Frontal cortex (tissue), 4 donors: ENCODE data around the gene HMGCS2. TPM values are rescaled to one million over a fixed set of nuclear protein-coding genes. Genes with fewer than 3 reads are reported as not detected.

Source experiments
- DNase-seq, 2 donors: peaks; one replicate each; pipeline ENCODE4 v3.0.0; 2012; ENCODE audit warnings: low spot score in 2 of 2
- FAIRE-seq: peaks from 2 replicates; lab custom pipeline; 2012; peaks lifted over from hg19 to GRCh38; lab: Jason Lieb, UNC
- total RNA-seq: library from RNA; depleted of rRNA; stranded (reverse); fragments of >200 nt; gene quantifications from one replicate; pipeline ENCODE4 v1.2.3, GENCODE V29; 2014
- donor health status: control.
- donor health status: control.
- donor health status: control.

The HMGCS2 gene
- total RNA-seq, 1 donor from 2014 or later = not detected

- FAIRE-seq (no peak), DNase-seq (no peak)
Measured at GRCh38 chr1:119767486-119767885, 1.2 kb downstream of the HMGCS2 start.

- FAIRE-seq (no peak), DNase-seq (no peak)
Measured at GRCh38 chr1:119766374-119766794, 2.3 kb downstream of the HMGCS2 start.

GRCh38 chr1:119764220-119764619 is 4.5 kb downstream of the HMGCS2 start:
- FAIRE-seq = no peak
- no peak for DNase-seq

GRCh38 chr1:119762953-119763352 is 5.8 kb downstream of the HMGCS2 start:
- FAIRE-seq = no peak

GRCh38 chr1:119762409-119762808 is 6.3 kb downstream of the HMGCS2 start:
- FAIRE-seq = no peak
- no peak for DNase-seq

More at GRCh38 chr1:119762953-119763352, 5.8 kb downstream of the HMGCS2 start:
- no peak for DNase-seq

GRCh38 chr1:119758584-119758983 is 10.1 kb downstream of the HMGCS2 start:
- no peak for DNase-seq
- no peak for FAIRE-seq

GRCh38 chr1:119752592-119752991 is 16.1 kb downstream of the HMGCS2 start:
- FAIRE-seq = no peak
- DNase-seq = no peak

- no peak for FAIRE-seq
- no peak for DNase-seq
Measured at GRCh38 chr1:119748040-119748439, 20.7 kb downstream of the HMGCS2 start.

- DNase-seq (no peak), FAIRE-seq (no peak)
Measured at GRCh38 chr1:119747451-119747850, 21.3 kb downstream of the HMGCS2 start.

GRCh38 chr1:119745034-119745433 is 23.7 kb downstream of the HMGCS2 start:
- FAIRE-seq (no peak), DNase-seq (no peak)

GRCh38 chr1:119744598-119744942 is 24.1 kb downstream of the HMGCS2 start:
- FAIRE-seq = no peak

GRCh38 chr1:119743776-119744597 is 24.7 kb downstream of the HMGCS2 start:
- FAIRE-seq (no peak), DNase-seq (peak in 1 of 2 donors; percentile 71)

More at GRCh38 chr1:119744598-119744942, 24.1 kb downstream of the HMGCS2 start:
- no peak for DNase-seq

- DNase-seq (no peak), FAIRE-seq (no peak)
Measured at GRCh38 chr1:119743308-119743707, 25.4 kb downstream of the HMGCS2 start.

GRCh38 chr1:119742677-119743076 is 26.0 kb downstream of the HMGCS2 start:
- FAIRE-seq = no peak

GRCh38 chr1:119742202-119742601 is 26.5 kb downstream of the HMGCS2 start:
- DNase-seq (no peak), FAIRE-seq (no peak)

More at GRCh38 chr1:119742677-119743076, 26.0 kb downstream of the HMGCS2 start:
- no peak for DNase-seq

GRCh38 chr1:119740896-119741780 is 27.6 kb downstream of the HMGCS2 start:
- FAIRE-seq (no peak), DNase-seq (no peak)

GRCh38 chr1:119740261-119740660 is 28.4 kb downstream of the HMGCS2 start:
- FAIRE-seq (no peak), DNase-seq (no peak)

GRCh38 chr1:119739150-119739549 is 29.6 kb downstream of the HMGCS2 start:
- FAIRE-seq (no peak), DNase-seq (no peak)

- FAIRE-seq (no peak), DNase-seq (no peak)
Measured at GRCh38 chr1:119738100-119738720, 30.5 kb downstream of the HMGCS2 start.

- peak in 1 of 2 donors; percentile 41 for DNase-seq
- FAIRE-seq = no peak
Measured at GRCh38 chr1:119737040-119737682, 31.5 kb downstream of the HMGCS2 start.
